GOT3 (cell line): Measurements from ENCODE around the gene MTF2.
A peak's percentile ranks its signal among the peaks of the same experiment; 100 is the strongest.
"Not testable (repeated sequence)": the region's sequence is repeated elsewhere in the genome, so short reads cannot be mapped to it uniquely, and the experiment has no call there.

Source experiments
- DNase-seq: peaks from one replicate; lab custom pipeline; 2025; ENCODE audit warnings: mixed read lengths; lab: John Stamatoyannopoulos, UW

The MTF2 gene

GRCh38 chr1:93143136-93143535 lies 64.1 kb downstream of the MTF2 start:
- DNase-seq: no peak

- DNase-seq: no peak
Measured at GRCh38 chr1:93143769-93144168, 64.7 kb downstream of the MTF2 start.

- no peak for DNase-seq
Measured at GRCh38 chr1:93148001-93148400, 68.9 kb downstream of the MTF2 start.

- DNase-seq: no peak
Measured at GRCh38 chr1:93150729-93151128, 71.6 kb downstream of the MTF2 start.

- DNase-seq: no peak
Measured at GRCh38 chr1:93151474-93151873, 72.4 kb downstream of the MTF2 start.

GRCh38 chr1:93152835-93153234 lies 73.8 kb downstream of the MTF2 start:
- no peak for DNase-seq

- no peak for DNase-seq
Measured at GRCh38 chr1:93154898-93155297, 75.8 kb downstream of the MTF2 start.

- DNase-seq: no peak
Measured at GRCh38 chr1:93155335-93155734, 76.3 kb downstream of the MTF2 start.

- no peak for DNase-seq
Measured at GRCh38 chr1:93159337-93159736, 80.3 kb downstream of the MTF2 start.

- DNase-seq: not testable (repeated sequence)
Measured at GRCh38 chr1:93163314-93163713, 84.2 kb downstream of the MTF2 start.

- DNase-seq: no peak
Measured at GRCh38 chr1:93164816-93165215, 85.7 kb downstream of the MTF2 start.

GRCh38 chr1:93165895-93166294 lies 86.8 kb downstream of the MTF2 start:
- DNase-seq: not testable (repeated sequence)

GRCh38 chr1:93167006-93167405 lies 87.9 kb downstream of the MTF2 start:
- DNase-seq: no peak

- DNase-seq: not testable (repeated sequence)
Measured at GRCh38 chr1:93170141-93170678, 91.1 kb downstream of the MTF2 start.

GRCh38 chr1:93171549-93172034 lies 92.5 kb downstream of the MTF2 start:
- DNase-seq: no peak

- no peak for DNase-seq
Measured at GRCh38 chr1:93172778-93173177, 93.7 kb downstream of the MTF2 start.

GRCh38 chr1:93174638-93175037 lies 95.6 kb downstream of the MTF2 start:
- DNase-seq: not testable (repeated sequence)

GRCh38 chr1:93177991-93178390 lies 98.9 kb downstream of the MTF2 start:
- no peak for DNase-seq

- DNase-seq: no peak
Measured at GRCh38 chr1:93178418-93178817, 99.3 kb downstream of the MTF2 start.

- DNase-seq: peak; percentile 84
Measured at GRCh38 chr1:93179886-93180722, 101.0 kb downstream of the MTF2 start, which contains the start of gene TMED5. Gene TMED5 (minus strand): TSS chr1:93180413. CDS start chr1:93180242, 171 bp downstream.

- no peak for DNase-seq
Measured at GRCh38 chr1:93180723-93181613, 101.9 kb downstream of the MTF2 start, which contains the start of gene CCDC18. Gene CCDC18 (plus strand): TSS chr1:93180724. CDS start chr1:93183362, 2,638 bp downstream.

GRCh38 chr1:93186667-93187066 lies 107.6 kb downstream of the MTF2 start:
- no peak for DNase-seq
